Liver (tissue), 3 donors: Measurements from ENCODE around the gene NRG2.

Experiments used
- EGR1 ChIP-seq, 2 donors: IDR thresholded peaks; 2 replicates each; pipeline ENCODE4 v1.6.1; 2016 to 2018; ENCODE audit warnings: antibody characterized with exemption in 2 of 2, low read depth in 2 of 2
- GABPA ChIP-seq, 2 donors: IDR thresholded peaks in 1 of 2; conservative IDR thresholded peaks in 1 of 2; 2 replicates each; pipeline ENCODE4 v1.6.1; 2016; ENCODE audit warnings: antibody characterized with exemption in 2 of 2, mild to moderate bottlenecking in 1 of 2, moderate library complexity in 1 of 2
- HNF4G ChIP-seq: IDR thresholded peaks from 2 replicates; pipeline ENCODE4 v1.6.1; 2016; ENCODE audit warnings: antibody characterized with exemption
- JUND ChIP-seq, 2 donors: IDR thresholded peaks; 2 replicates each; pipeline ENCODE4 v1.6.1; 2016; ENCODE audit warnings: antibody characterized with exemption in 2 of 2
- RXRA ChIP-seq, 2 donors: IDR thresholded peaks; 2 replicates each; pipeline ENCODE4 v1.6.1; 2017 to 2018; ENCODE audit warnings: antibody characterized with exemption in 2 of 2, mild to moderate bottlenecking in 1 of 2
- SP1 ChIP-seq: IDR thresholded peaks from 2 replicates; pipeline ENCODE4 v1.6.1; 2018; ENCODE audit warnings: antibody characterized with exemption, mild to moderate bottlenecking
- TAF1 ChIP-seq: conservative IDR thresholded peaks from 2 replicates; pipeline ENCODE4 v1.6.1; 2016; ENCODE audit warnings: antibody characterized with exemption, mild to moderate bottlenecking
- YY1 ChIP-seq: IDR thresholded peaks from 2 replicates; pipeline ENCODE4 v1.6.1; 2016; ENCODE audit warnings: antibody characterized with exemption, mild to moderate bottlenecking
- TF ChIP-seq, protein P1 (sequence below): fragments of 150-350 bp; IDR thresholded peaks from 2 replicates; pipeline ENCODE4 v1.5.1; 2017; ENCODE audit warnings: improper control_type of control experiment, low read depth, low read length; ENCODE audit not compliant: missing input control
- TF ChIP-seq, protein P2 (sequence below): IDR thresholded peaks from 2 replicates; pipeline ENCODE4 v1.6.1; 2016; ENCODE audit warnings: antibody characterized with exemption
- TF ChIP-seq, protein P3 (sequence below): IDR thresholded peaks from 2 replicates; pipeline ENCODE4 v1.6.1; 2016; ENCODE audit warnings: antibody characterized with exemption
- donor health status: healthy.
- donor health status: healthy.

DNA sequence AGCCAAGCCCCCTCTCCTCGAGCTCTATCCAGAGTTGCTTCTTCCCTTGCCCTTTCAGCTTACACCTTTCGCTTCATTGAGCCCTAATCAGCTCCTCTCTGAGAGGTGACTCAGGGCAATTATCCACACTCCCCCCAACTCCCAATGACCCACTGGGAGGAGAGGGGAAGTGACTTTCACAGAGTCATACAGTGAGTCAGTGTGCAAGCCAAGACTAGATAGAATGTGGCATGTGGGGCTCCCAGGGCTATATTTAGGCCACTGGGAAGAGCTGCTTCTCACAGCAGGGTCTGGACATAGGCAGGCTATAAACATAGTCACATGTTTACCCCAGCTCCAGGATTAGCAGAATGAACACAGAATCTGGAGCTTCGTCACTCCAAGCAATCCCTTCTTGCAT, 57.4 kb downstream of the NRG2 start:
- TF ChIP-seq, protein P1, sequence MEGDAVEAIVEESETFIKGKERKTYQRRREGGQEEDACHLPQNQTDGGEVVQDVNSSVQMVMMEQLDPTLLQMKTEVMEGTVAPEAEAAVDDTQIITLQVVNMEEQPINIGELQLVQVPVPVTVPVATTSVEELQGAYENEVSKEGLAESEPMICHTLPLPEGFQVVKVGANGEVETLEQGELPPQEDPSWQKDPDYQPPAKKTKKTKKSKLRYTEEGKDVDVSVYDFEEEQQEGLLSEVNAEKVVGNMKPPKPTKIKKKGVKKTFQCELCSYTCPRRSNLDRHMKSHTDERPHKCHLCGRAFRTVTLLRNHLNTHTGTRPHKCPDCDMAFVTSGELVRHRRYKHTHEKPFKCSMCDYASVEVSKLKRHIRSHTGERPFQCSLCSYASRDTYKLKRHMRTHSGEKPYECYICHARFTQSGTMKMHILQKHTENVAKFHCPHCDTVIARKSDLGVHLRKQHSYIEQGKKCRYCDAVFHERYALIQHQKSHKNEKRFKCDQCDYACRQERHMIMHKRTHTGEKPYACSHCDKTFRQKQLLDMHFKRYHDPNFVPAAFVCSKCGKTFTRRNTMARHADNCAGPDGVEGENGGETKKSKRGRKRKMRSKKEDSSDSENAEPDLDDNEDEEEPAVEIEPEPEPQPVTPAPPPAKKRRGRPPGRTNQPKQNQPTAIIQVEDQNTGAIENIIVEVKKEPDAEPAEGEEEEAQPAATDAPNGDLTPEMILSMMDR, result no peak
- TF ChIP-seq, protein P2, sequence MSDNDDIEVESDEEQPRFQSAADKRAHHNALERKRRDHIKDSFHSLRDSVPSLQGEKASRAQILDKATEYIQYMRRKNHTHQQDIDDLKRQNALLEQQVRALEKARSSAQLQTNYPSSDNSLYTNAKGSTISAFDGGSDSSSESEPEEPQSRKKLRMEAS, result no peak
- TF ChIP-seq HNF4G (no peak), GABPA (IDR thresholded peaks at IDR 0.05 in 1 of 2, conservative IDR thresholded peaks at IDR 0.05 in 1 of 2) (no peak), SP1 (no peak), EGR1 (IDR thresholded peaks at IDR 0.05; ENCODE audit: low read depth in 2 of 2) (no peak), TAF1 (no peak), YY1 (no peak), RXRA (IDR thresholded peaks at IDR 0.05) (no peak), JUND (IDR thresholded peaks at IDR 0.05) (no peak)
- TF ChIP-seq, protein P3, sequence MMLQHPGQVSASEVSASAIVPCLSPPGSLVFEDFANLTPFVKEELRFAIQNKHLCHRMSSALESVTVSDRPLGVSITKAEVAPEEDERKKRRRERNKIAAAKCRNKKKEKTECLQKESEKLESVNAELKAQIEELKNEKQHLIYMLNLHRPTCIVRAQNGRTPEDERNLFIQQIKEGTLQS, result no peak
